HG03025 (cell line): ENCODE measurements around the gene DHCR7.

Source experiments
- ATAC-seq: cut with Tn5 transposase; IDR thresholded peaks from one replicate; pipeline ENCODE4 v1.9.1; 2021; ENCODE audit warnings: mild to moderate bottlenecking, moderate library complexity; ENCODE audit not compliant: unreplicated experiment, low FRiP score

DHCR7 gene

DNA sequence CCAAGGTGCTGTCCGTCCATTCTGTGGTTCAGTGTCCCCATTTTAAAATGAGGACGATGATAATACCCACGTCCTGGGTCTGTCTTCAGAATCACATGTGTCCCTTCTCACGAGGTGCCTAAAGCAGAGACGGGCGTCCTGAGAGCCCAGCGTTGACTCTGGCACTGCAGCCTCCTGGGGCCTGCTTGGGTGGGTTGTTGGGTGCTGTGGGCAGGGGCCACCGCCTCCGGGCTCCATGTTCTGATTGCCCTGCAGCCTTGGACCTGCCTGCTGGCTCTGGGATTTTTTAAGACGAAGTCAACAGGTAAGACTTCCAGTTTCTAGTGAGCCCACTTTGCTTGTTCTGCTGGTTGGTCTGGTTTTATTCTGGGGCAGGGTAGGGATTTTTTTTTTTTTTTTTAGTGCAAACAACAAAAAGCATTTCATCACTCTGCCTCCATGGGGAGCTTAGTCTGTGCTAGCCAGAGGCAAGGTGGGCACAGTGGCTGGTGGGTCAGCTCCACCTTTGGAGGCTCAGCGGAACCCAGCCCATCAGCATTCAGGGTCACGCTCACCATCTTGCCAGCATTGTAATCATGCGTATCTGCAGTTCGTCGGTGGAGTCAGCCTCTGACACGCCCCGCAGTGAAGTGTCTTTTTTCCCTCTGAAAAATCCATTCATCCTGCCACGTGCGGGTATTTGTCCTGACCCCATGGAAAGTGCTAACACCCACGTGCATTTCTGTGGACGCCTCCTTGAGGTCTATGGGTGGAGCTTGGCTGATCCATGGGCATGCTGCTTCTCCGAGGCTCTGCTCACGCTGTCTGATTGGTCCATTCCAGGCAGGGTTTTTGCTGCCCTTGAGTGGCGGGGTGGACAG is 33.1 kb upstream of the DHCR7 start:
- no peak for ATAC-seq

DNA sequence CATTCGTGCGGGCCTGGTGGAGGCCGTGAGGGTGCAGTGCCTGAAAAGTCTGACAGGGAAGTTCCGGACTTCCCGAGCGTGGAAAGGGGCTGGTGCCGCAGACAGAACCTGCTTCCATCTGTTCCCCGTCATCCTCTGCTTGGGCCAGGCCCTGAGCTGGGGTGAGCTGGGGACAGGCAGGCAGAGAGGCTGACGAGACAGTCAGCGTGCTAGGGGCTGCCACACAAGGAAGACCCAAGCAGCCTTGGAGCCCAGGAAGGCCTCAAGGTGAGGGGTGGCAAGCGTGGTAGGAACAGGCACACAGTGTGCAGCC is 30.3 kb upstream of the DHCR7 start:
- ATAC-seq = no peak

DNA sequence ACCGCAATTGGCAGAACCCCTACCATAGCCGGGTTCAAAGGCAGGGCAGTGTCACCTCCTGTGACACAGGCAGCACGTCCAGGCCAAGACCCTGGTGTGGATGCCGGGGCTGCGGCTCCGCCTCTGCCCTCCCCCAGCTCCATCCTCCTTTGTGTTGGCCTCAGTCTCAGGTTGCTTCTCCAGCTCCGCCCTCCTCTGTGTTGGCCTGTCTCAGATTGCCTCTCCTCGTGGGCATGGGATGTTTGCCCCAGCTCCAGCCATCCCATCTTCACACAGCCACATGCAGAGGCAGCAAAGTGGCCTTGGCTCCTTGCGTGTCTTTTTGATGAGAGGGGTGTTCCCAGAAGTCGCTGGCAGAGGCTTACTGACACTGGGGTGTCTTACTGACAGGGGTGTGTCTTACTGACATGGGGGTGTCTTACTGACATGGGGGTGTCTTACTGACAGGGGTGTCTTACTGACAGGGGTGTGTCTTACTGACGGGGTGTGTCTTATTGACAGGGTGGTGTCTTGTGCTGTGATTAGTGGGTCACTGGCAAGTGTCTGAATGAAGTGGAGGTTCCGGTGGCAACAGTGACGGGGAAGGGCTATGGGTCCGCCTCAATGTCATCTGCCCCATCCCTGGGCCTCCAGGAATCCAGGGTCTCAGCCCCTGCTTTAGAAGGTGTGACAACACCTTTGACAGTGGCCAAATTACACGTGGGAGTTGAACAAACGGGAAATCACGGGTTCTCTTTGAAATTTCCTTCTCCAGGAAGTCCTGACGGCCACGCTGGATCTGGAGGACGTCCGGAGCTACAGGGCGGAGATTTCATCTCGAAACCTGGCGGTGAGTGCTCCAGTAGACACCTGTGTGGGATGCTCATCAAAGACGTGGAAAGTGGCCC is 29.7 kb upstream of the DHCR7 start:
- no peak for ATAC-seq

DNA sequence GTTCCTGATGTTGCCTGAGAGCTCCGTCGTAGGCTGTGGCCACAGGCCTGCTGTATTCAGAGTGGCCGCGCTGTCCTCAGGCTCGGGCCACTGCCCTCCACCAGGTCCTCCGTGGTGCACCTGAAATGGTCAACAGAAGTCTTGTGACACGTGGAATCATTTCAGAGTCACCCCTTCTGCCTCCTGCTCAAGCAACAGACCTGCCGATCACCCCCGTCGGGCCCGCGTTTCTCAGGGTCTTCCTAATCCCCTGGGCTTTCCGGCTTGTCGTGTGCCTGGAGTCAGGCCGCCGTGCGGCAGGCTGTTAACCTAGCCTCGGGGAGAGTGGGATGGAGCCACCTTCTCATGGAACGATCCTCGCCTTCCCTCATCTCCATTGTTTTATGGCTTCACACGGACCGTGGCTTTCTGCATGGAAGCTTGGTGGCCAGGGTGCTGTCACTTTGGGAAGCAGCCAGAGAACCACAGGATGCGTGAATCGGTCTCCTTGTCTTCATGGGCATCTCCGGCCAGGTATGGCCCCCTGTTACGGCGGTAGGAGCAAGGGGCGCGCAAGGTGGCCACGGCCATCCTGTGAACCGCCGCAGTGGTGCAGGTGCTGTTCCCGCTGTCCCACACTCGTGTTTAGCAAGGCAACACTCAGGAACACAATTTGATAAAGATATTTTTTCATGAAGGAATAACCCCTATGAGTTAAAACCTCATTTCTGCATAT is 28.9 kb upstream of the DHCR7 start:
- ATAC-seq = no peak

DNA sequence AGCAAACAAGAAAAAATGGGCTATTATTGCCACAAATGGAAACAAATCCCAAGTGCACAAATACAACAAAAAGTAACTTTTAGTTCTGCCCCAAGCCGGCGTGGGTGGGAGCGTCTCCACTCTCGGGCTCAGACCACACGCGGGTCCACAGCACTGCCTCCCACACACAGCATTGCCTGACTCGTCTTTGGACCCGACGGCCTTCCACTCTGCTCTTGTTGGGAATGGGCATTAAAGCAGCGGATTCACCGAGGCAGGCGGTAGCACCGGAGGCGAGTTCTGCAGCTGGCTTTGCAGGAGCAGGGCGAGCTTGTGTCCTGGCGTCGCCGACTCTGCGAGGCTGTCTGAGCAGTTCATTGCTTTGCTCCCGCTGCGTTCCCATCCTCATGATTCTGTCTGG is 27.8 kb upstream of the DHCR7 start:
- ATAC-seq = no peak

DNA sequence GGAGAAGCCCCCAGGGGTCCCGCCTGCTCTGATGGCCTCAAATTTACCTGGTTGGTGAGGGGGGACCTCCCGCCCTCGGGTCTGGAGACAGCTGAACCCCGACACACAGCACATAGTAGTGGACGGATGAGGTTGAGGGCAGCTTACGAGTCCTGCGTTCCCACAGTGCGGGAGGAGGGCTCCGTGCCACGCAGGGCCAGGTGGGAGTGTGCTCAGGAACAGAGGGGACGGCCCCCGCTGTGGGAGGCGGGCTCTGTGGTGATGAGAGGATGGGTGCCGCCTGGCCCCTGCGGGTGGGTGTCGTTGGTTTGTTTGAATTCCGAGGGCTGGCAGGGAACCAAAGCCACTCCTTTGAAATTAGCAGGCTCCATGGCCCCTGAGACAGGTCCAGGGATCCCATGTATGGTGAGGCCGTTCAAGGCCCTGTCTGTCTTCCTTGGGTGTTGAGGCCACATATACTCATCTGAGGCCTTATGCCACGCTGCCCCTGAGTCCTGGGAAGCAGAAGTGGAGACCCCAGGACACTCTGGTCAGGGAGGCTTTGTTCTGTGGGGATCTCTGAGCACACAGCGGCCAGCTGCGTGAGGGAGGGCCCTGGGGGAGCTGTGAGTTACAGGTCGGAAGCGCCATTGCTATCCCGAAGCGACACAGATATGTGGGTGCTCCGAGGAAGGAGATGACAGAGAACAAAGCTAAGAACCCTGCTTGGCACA is 26.7 kb upstream of the DHCR7 start:
- ATAC-seq = no peak

DNA sequence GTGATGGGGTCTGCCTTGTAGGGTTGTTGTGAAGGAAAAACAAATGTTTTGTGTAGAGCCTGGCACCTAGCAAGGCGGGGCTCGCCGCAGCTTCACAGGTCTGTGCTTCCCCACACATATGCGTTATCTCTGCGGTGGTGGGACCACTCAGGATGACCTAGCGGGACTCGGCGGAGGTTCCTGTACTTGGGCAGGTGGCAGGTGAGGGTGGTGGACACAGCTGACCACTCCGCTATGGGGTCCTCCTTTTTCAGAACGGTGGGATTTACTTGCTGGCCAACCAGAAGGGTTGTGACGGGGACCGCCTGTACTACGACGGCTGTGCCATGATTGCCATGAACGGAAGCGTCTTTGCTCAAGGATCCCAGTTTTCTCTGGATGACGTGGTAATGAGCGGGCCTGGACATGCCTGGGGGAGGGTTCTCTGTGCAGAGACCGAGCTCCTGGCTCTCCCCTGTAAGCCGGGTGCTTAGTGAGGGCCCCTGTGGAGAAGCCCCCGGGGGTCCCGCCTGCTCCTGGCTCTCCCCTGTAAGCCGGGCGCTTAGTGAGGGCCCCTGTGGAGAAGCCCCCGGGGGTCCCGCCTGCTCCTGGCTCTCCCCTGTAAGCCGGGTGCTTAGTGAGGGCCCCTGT is 26.1 kb upstream of the DHCR7 start:
- ATAC-seq = no peak

DNA sequence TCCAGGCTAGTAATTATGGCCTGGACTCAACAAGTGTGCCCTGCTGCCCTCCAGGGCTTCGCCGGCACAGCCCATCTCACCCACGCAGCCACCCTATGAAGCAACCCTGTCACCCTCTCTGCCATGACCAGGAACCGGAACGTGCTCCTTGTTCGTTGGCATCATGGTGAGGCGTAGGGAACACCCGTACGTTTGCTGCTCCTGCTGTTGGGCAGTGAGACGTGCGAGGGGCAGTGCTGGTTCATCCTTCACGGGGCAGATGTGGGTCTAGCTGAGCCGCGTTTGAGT is 25.5 kb upstream of the DHCR7 start:
- no peak for ATAC-seq

DNA sequence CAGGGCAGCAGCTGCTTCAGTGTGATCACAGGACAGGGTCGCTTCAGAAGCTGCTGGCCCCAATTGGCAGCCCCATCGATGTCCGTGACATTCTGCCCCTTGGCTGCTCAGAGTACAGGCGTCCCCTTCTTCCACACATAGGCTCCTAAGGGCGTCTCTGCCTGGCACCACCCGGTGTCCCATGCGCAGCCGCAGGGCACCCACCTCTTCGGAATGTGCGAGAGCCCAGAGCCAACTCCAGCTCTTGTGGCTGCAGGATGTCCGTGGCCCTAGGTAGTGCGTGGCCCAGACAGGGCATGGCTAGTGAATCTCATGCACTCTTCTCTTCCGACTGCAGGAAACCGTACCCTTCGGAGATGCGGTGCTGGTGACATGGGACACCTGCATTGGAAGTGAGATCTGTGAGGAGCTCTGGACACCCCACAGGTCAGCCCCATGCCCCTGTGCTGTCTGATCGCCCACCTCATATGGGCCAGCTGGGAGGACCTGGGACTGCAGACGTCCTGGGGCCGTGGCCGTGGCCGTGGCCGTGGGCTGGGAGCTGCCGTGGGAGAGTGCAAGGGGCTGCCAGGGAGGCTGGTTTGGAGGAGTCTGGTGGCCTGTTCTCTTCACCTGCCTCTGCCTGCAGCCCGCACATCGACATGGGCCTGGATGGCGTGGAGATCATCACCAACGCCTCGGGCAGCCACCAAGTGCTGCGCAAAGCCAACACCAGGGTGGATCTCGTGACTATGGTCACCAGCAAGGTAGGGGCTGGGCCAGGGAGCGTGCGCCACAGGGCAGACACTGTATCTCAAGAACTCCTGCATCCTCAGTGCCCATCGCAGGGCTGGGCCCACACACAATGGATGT is 25.0 kb upstream of the DHCR7 start:
- no peak for ATAC-seq

DNA sequence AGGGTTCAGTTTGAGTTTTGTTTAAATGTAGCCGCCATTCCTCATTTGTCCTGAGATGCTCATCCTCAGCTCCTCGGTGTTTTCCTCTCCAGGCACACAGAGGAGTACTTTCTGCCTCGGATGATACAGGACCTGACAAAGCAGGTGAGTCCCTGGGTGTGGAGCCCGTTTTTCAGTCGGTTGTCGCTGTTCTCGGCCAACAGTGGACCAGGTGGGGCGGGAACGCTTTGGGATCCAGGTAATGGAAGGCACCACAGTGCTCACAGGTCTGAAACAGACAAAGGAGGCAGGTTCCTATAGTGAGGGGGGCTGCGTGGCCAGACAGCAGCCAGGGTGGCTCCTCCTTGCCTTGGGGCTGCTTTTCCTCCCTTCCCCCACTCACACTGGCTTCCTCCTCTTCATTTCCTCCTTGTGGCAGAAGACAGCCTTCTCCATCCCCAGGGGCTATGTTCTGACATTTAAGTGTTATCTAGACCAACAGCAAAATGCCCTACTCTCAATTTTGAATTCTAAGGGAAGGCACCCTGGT is 24.2 kb upstream of the DHCR7 start:
- ATAC-seq = no peak

DNA sequence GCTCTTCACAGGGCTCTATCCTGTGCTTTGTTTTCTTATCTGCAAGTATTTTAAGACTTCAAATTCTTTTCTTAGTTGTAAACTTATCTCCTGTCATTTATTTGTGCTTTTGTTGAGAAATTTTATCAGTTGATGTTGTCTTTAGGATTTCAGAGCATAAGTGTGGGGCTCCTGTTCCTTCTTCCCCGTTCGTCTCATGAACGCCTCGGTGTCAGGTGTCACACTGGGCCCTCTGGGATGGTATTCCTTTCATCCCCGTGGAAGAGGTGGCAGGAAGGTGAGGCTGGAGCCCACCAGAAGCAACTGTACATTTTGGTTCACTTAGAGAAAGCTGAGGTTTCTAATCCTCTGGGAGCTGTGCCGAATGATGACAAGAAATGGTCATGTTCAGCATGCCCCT is 22.8 kb upstream of the DHCR7 start:
- no peak for ATAC-seq

DNA sequence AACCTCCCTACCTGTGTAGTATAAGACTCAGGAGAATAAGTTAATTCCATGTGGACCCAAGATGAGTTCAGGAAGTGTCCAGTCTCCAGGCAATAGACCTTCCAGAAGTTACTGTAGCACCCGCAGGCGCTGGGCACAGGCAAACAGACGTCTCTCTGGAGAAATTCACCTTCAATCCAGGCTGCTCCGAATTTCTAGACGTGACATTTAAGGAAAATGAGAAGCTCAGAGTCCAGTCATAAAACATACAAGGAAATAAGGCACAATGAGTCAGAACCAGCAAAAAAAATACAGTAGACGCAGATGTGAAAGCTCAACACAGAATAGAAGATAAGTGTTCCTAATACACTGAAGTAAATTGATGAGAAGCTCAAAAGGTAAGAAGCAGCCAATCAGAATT is 19.0 kb upstream of the DHCR7 start:
- no peak for ATAC-seq

DNA sequence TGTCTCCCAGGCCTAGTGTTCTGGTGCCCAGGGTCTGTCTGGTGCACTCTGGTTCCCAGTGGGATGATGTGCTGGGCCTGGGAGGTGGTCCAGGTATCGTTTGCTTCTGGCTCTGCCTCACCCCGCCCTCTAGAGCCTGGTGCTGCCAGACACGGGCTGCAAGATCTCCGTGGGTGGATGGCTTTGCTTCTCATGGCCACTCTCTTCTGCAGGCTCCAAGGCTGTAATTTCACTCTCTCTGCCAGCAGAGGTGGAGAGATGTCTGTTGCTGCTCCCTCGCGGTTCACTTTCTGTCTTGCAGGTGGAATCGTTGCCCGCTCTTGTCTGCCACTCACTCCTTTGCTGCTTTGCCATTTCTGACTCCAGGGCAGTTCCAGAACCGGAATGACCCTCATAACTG is 18.2 kb upstream of the DHCR7 start:
- ATAC-seq = no peak

DNA sequence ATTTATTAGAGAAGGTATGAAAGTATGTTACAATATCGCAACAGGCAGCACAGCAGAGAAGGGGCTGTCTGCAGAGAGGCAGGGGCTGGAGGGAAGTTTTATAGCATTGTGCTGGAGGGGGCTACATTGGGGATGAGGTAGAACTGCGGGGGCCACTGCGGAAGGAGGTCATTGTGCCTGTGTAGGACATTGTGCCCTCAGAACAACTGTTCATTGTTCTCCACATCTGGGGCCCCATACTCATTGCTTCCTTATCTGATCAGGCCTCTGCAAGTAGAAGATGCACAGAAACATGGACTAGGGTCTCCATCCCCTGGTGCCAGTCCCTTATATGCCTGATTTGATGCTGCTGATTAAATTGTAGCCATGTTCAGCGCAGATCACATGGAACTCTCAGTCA is 16.9 kb upstream of the DHCR7 start:
- ATAC-seq = no peak

DNA sequence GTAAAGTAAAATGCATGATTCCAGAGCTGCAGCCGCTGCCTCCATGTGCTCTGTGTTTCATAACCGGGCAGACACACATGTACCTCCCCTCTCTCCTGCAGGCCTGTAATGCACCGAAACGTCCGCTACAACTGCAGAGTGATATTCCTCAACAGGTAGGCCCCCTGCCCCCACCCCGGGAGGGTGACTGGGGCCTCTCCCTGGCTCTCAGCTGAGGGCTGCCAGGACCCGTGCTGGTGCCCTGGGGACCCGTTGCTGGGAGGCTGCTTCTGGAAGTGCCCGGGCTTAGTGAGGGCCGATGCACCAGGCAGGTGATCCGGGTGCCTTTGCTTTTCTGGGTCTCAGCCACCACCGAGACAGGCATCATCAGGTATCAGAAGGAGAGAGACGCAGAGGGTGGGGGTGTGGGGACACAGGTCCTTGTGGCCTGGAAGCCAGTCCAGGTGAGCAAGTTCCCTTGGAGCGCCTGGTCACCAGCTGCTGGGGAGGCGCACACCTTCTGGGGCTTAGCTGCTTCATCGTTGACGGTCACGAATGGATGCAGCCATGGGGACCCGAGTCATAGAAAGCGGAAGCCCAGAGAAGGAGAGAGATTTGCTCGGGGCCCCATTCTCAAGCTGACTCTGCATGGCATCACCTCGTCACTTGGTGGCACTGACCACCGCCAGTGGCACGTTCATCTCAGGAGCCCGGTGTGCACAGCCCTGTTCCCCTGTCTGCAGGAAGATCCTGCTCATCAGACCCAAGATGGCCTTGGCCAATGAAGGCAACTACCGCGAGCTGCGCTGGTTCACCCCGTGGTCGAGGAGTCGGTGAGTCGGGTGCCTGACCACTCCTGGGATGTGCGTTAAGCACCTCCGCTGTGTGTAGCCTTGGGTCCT is 15.4 kb upstream of the DHCR7 start:
- ATAC-seq = no peak

DNA sequence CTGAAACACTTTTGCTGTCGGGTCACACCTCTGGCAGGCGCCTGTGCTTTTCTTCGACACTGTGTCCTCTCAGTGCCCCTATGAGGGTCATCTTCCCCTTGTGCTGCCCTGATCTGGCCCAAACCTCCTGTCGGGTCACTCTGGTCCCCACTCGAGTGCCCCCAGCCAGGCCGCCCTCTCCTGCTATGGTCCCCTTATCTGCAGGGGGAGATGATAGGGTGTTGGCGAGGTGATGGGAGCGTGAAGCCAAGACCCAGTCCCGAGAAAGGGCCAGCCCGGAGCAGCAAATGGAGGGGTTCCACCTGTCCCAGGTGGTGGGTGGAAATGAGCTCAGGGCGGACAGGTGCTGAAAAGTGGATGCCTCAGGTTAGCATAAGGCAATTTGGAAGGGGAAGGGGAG is 14.5 kb upstream of the DHCR7 start:
- no peak for ATAC-seq

DNA sequence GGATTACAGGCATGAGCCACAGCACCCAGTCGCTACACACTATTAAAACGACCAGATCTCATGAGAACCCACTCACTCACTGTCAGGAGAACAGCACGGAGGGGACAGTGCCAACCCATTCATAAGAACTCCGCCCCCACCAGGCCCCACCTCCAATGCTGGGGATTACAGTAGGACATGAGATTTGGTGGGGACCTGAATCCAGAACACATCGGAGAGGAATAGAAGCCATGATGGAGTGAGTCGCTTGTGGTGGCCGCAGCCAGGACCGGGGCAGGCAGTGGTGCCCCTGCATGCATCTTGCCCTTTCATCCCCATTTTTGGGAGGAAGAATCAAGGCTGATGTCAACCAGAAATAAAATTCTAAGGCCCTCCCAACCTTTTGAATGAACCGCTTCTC is 13.5 kb upstream of the DHCR7 start:
- no peak for ATAC-seq

DNA sequence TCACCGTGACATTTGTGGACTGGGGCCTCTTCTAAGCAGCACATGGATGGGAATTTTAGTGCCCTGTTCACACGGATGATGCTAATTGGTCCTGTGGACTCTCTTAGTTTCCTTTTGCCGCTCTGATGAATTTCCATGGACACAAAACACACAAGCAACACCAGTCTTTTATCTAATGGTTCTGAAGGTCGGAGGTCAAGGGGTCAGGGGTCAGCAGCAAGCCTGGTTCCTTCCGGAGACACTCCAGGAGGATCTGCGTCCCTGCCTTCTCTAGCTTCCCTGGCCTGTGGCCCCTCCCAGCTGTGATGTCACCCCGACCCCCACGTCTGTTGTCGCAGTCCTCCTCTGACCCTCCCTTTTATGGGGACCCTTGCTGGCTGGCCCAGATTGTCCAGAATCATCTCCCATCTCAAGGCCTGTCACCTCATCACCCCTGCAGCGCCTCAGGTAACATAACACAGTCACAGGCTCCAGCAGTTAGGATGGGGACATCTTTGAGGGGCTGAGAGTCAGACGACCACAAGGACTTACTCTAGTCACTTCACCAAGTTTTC is 11.7 kb upstream of the DHCR7 start:
- ATAC-seq = no peak
